ENCODE data around the gene CFAP46. TPM values are rescaled to one million over a fixed set of nuclear protein-coding genes. Genes with fewer than 3 reads are reported as not detected.
A peak's percentile ranks its signal among the peaks of the same experiment; 100 is the strongest.
"Not testable (repeated sequence)": the region's sequence is repeated elsewhere in the genome, so short reads cannot be mapped to it uniquely, and the experiment has no call there.

CFAP46 gene
- polyA plus RNA-seq, 1 donor from 2014 or later = not detected

DNA sequence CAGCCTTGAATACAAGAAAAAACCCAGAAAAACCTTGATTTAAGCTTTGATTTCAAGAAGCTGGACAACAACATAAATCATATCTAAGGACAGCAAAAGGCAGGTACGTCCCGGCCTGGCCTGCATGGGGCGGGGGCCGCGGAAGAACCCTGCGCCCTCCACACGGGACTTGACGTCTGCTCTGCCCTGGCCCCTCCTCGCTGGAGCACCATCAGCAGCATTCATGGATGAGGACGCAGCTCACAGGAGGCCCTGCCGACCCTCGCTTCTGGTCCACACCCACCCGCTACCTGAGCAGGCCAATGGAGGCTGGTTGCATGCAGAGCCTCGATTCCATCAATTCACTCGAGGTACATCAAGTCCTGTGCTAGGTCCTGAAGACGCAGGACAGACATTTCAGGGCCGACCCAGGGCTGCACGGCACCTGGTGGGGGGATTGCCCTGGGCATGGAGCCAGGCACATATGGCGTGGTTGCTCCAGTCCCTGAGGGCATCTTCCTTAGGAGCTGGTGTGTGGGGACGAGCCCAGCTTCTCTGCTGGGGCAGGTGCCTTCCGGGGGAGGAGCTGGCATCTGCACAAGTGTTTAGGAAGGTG is 93.3 kb downstream of the CFAP46 start:
- Mint-ChIP-seq H3K4me1 (peaks cover 0 to 7% (median 4%) of the 10 kb centered on the region in 3 donors), H3K4me3 (no peak overlapping the region), H3K27me3 (peaks cover 15% of the 10 kb centered on the region), H3K9me3 (no peaks in the 10 kb centered on the region), H3K27ac (no peak overlapping the region), H3K36me3 (no peaks in the 10 kb centered on the region)

GRCh38 chr10:132848291-132848701 is 94.1 kb downstream of the CFAP46 start:
- Mint-ChIP-seq H3K4me3 (peak overlapping the region in 3 of 4 donors; percentile 7 to 46 (median 45)), H3K9me3 (no peaks in the 10 kb centered on the region), H3K4me1 (peaks cover 0 to 7% (median 4%) of the 10 kb centered on the region in 3 donors), H3K27me3 (peaks cover 15% of the 10 kb centered on the region), H3K27ac (no peak overlapping the region), H3K36me3 (no peaks in the 10 kb centered on the region)

DNA sequence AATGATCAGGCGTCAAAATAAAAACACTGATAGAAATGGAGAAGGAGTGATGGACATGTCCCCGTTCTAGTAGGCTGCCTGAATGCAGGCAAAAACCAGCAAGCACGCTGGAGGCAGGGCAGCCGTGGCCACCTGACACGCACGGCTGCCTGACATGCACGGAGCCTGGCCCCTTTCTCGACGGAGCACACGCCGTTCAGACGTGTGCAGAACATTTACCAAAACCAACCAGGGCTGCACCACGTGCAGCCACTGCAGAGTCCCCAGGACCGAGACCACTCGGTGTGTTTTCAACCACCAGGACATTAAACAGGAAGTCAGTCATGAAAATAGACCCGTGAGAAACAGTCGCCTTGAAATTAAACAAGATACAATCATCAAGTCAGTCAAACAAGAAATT is 94.5 kb downstream of the CFAP46 start:
- Mint-ChIP-seq H3K36me3 (no peaks in the 10 kb centered on the region), H3K4me1 (peaks cover 0 to 7% (median 4%) of the 10 kb centered on the region in 3 donors), H3K27ac (no peak overlapping the region), H3K4me3 (peak overlapping the region in 3 of 4 donors; percentile 7 to 45 (median 30)), H3K9me3 (peaks cover 0 to 2% (median under 1%) of the 10 kb centered on the region in 3 donors), H3K27me3 (peaks cover 15% of the 10 kb centered on the region)

- H3K27ac Mint-ChIP-seq = no peak overlapping the region
- H3K36me3 Mint-ChIP-seq = peaks cover under 1% of the 10 kb centered on the region
- peaks cover 15% of the 10 kb centered on the region for H3K27me3 Mint-ChIP-seq
- peaks cover 0 to 7% (median 4%) of the 10 kb centered on the region in 3 donors for H3K4me1 Mint-ChIP-seq
- peaks cover under 1 to 7% (median 4%) of the 10 kb centered on the region in 3 donors for H3K9me3 Mint-ChIP-seq
- no peak overlapping the region for H3K4me3 Mint-ChIP-seq
Measured at GRCh38 chr10:132847416-132847777, 95.0 kb downstream of the CFAP46 start.

DNA sequence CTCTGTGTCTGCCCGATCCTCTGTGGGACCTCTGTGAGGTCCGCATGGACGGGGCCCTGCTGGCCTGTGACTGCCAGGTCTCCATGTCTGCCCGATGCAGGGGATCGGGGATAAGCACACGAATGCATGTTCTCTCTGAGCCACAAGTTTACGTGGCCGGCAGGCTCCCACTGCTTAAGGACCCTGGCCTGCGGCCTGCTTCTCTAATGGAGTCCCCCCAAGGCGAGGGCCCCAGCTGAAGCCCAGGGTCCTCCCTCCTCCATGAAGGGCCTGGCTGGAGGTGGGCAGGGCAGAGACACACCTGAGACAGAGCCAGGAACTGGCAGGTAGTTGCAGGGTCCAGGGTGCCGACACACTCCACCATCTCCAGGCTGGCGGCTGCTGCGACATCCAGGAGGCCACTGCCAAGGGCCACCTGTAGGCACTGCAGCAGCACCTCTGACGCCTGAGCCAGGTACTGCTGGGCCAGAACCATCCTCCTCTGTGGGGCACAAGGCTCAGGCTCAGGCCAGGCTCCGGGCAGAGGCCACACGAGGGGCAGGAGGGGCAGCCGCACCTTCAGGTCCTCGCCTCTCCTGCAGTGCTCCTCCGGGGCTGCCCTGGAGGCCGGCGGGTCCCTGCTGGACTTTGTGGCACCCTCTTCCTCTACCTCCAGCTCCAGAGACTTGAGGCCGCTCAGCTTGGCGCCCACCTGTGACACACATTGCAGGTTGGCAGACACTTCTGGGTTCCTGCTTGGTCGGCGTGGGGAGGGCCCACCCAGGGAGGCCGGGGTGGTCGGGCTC is 95.5 kb downstream of the CFAP46 start:
- H3K9me3 Mint-ChIP-seq = peaks cover 5 to 12% (median 10%) of the 10 kb centered on the region in 3 donors
- peaks cover 2% of the 10 kb centered on the region for H3K36me3 Mint-ChIP-seq
- peaks cover 15% of the 10 kb centered on the region for H3K27me3 Mint-ChIP-seq
- peaks cover 0 to 7% (median 4%) of the 10 kb centered on the region in 3 donors for H3K4me1 Mint-ChIP-seq
- no peak overlapping the region for H3K27ac Mint-ChIP-seq
- H3K4me3 Mint-ChIP-seq = no peak overlapping the region

GRCh38 chr10:132845780-132846595 is 96.4 kb downstream of the CFAP46 start:
- Mint-ChIP-seq H3K4me1 (peaks cover 0 to 7% (median 4%) of the 10 kb centered on the region in 3 donors), H3K9me3 (peaks cover 5 to 13% (median 12%) of the 10 kb centered on the region in 3 donors), H3K36me3 (peaks cover 2% of the 10 kb centered on the region), H3K4me3 (no peak overlapping the region), H3K27me3 (peaks cover 13% of the 10 kb centered on the region), H3K27ac (no peak overlapping the region)

- H3K9me3 Mint-ChIP-seq = peaks cover 5 to 13% (median 12%) of the 10 kb centered on the region in 3 donors
- no peak overlapping the region for H3K27ac Mint-ChIP-seq
- peaks cover 13% of the 10 kb centered on the region for H3K27me3 Mint-ChIP-seq
- no peak overlapping the region for H3K4me3 Mint-ChIP-seq
- H3K4me1 Mint-ChIP-seq = peaks cover 0 to 7% (median 4%) of the 10 kb centered on the region in 3 donors
- H3K36me3 Mint-ChIP-seq = peaks cover 2% of the 10 kb centered on the region
Measured at GRCh38 chr10:132845041-132845551, 97.3 kb downstream of the CFAP46 start.

DNA sequence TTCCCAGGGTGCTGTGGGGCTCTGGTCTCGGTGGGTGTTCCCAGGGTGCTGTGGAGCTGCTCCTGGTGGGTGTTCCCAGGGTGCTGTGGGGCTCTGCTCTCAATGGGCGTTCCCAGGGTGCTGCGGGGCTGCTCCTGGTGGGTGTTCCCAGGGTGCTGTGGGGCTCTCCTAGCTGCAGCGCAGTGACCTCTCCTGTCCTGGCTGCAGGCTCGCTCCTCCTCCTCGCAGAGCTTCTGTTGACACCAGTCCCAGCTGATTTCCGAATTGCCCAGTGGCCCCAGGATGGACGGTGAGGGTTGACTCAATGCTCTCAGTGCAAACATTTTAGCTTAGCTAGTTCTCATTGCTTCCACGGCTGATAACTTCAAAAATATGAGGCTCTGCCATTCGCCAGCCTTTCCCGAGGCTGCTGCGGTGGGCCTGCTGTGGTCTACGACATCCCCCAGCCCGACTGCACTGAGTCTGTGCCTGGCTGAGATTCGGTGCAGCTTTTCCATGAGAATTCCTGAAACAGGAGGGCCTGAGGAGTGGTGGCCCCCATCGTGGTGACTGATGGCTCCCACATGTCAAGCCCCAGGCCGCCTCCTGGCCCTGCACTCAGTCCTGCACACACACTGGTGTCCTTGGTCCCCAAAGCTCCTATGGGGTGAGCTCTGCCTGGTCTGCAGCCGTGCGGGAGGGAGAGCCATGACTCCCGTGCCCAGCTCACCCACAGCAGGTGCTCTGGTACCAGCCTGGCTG is 98.1 kb downstream of the CFAP46 start:
- Mint-ChIP-seq H3K9me3 (peaks cover 5 to 13% (median 12%) of the 10 kb centered on the region in 3 donors), H3K4me3 (peak overlapping the region in 1 of 4 donors; percentile 21), H3K27ac (no peak overlapping the region), H3K27me3 (peaks cover 13% of the 10 kb centered on the region), H3K4me1 (peaks cover 0 to 7% (median 4%) of the 10 kb centered on the region in 3 donors), H3K36me3 (peaks cover 2% of the 10 kb centered on the region)

- not testable (repeated sequence) for H3K36me3 Mint-ChIP-seq, H3K4me1 Mint-ChIP-seq, H3K27me3 Mint-ChIP-seq, H3K27ac Mint-ChIP-seq, H3K4me3 Mint-ChIP-seq
- peaks cover 5 to 13% (median 12%) of the 10 kb centered on the region in 3 donors for H3K9me3 Mint-ChIP-seq
Measured at GRCh38 chr10:132843276-132843675, 99.1 kb downstream of the CFAP46 start.

GRCh38 chr10:132842397-132842796 is 100.0 kb downstream of the CFAP46 start:
- peaks cover 5 to 13% (median 12%) of the 10 kb centered on the region in 3 donors for H3K9me3 Mint-ChIP-seq
- H3K4me1 Mint-ChIP-seq = no peaks in the 10 kb centered on the region
- H3K4me3 Mint-ChIP-seq = peak overlapping the region in 1 of 4 donors; percentile 12
- H3K27ac Mint-ChIP-seq = no peak overlapping the region
- peaks cover 2% of the 10 kb centered on the region for H3K36me3 Mint-ChIP-seq
- peaks cover 5% of the 10 kb centered on the region for H3K27me3 Mint-ChIP-seq

DNA sequence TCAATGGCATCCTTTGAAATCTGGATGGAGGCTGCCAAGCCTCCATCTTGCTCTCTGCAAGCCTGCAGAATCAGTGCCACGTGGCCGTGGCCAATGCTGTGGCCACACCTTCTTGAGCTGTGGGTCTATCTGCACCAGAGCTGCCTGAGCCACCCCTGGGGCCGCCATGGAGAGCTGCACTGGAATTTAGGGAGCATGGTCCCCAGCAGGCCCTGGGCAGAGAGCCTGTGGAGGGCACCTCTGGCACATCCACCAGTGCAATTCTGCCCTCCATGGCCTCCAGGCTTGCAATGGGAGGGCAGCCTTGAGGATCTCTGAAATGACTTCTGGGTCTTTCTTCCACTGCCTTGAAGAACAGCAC is 100.8 kb downstream of the CFAP46 start:
- no peak overlapping the region for H3K4me3 Mint-ChIP-seq
- peaks cover 2% of the 10 kb centered on the region for H3K36me3 Mint-ChIP-seq
- peaks cover 3% of the 10 kb centered on the region for H3K27me3 Mint-ChIP-seq

GRCh38 chr10:132840698-132841614 is 101.4 kb downstream of the CFAP46 start:
- Mint-ChIP-seq H3K4me1 (peaks cover 0 to 3% (median 0%) of the 10 kb centered on the region in 3 donors), H3K9me3 (peaks cover 5 to 13% (median 12%) of the 10 kb centered on the region in 3 donors), H3K36me3 (peaks cover 2% of the 10 kb centered on the region), H3K27me3 (no peaks in the 10 kb centered on the region), H3K4me3 (no peak overlapping the region), H3K27ac (no peak overlapping the region)

More for the DNA sequence above, 100.8 kb downstream of the CFAP46 start:
- Mint-ChIP-seq H3K4me1 (peaks cover 0 to 3% (median 0%) of the 10 kb centered on the region in 3 donors), H3K9me3 (peaks cover 5 to 13% (median 12%) of the 10 kb centered on the region in 3 donors), H3K27ac (no peak overlapping the region)

DNA sequence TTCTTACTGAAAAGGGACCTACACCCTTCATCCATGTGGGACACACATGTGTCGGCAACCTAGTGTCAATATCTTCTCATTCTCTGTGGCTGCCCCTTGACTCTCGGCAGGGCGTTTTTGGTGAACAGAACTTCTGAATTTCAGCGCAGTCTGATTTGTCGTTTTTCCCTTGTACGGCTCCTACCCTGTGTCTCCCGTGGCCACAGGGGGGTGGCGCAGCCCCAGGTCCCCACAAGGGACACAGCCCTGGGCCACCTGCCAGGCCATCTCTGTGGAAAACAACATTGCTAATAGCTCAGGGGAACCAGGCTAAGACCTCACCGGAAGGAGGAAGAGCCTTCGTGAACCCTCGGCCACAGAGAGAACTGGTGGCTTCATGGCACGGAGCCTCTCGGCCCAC is 103.3 kb downstream of the CFAP46 start:
- Mint-ChIP-seq H3K27ac (no peak overlapping the region), H3K4me1 (peaks cover 0 to 3% (median 0%) of the 10 kb centered on the region in 3 donors), H3K27me3 (no peaks in the 10 kb centered on the region), H3K4me3 (no peak overlapping the region), H3K36me3 (peaks cover 2% of the 10 kb centered on the region), H3K9me3 (peaks cover 5 to 13% (median 12%) of the 10 kb centered on the region in 3 donors)
